Endothelial cell (in vitro differentiated cells): ENCODE results near the gene DSTYK. TPM values are rescaled to one million over a fixed set of nuclear protein-coding genes. Genes with fewer than 3 reads are reported as not detected.

Experiments used
- DNase-seq: peaks from one replicate; pipeline ENCODE4 v3.0.0; 2021; ENCODE audit warnings: low spot score
- H3K27ac Mint-ChIP-seq: one replicate; pipeline ENCODE4 v1.8.0; 2021; ENCODE audit warnings: mixed read lengths, inconsistent platforms; ENCODE audit not compliant: unreplicated experiment
- H3K27me3 Mint-ChIP-seq: one replicate; pipeline ENCODE4 v1.8.0; 2021; ENCODE audit warnings: mild to moderate bottlenecking, moderate library complexity, mixed read lengths, inconsistent platforms; ENCODE audit not compliant: unreplicated experiment
- H3K36me3 Mint-ChIP-seq: one replicate; pipeline ENCODE4 v1.8.0; 2021; ENCODE audit warnings: mild to moderate bottlenecking, low read depth, mixed read lengths, inconsistent platforms; ENCODE audit not compliant: unreplicated experiment
- H3K4me1 Mint-ChIP-seq: one replicate; pipeline ENCODE4 v1.8.0; 2021; ENCODE audit warnings: mild to moderate bottlenecking, mixed read lengths, inconsistent platforms; ENCODE audit not compliant: unreplicated experiment
- H3K4me3 Mint-ChIP-seq: one replicate; pipeline ENCODE4 v1.8.0; 2021; ENCODE audit warnings: mild to moderate bottlenecking, mixed read lengths, inconsistent platforms; ENCODE audit not compliant: unreplicated experiment
- H3K9me3 Mint-ChIP-seq: one replicate; pipeline ENCODE4 v1.8.0; 2021; ENCODE audit warnings: mixed read lengths, inconsistent platforms; ENCODE audit not compliant: unreplicated experiment
- CTCF ChIP-seq: fragments of 200-600 bp; sonication (generic); IDR thresholded peaks from one replicate; pipeline ENCODE4 v1.5.0; 2021; ENCODE audit warnings: antibody characterized with exemption; ENCODE audit not compliant: unreplicated experiment
- total RNA-seq: library from RNA; stranded (reverse); fragmentation: NEBNext Ultra II Directional; extraction: Animal tissue kit (Norgen Biotek cat#: 25700); gene quantifications from one replicate; pipeline ENCODE4 v1.2.1, GENCODE V29; 2021; ENCODE audit not compliant: unreplicated experiment

Gene DSTYK
- total RNA-seq, 1 donor from 2014 or later: 12.2 TPM

GRCh38 chr1:205226868-205227583 is 15.5 kb upstream of the DSTYK start:
- DNase-seq: no peak
- no peak for TF ChIP-seq CTCF
- Mint-ChIP-seq H3K9me3 (no peaks in the 10 kb centered on the region), H3K27ac (no peak overlapping the region), H3K4me3 (peak overlapping the region; percentile 82), H3K27me3 (peaks cover 10% of the 10 kb centered on the region), H3K4me1 (peaks cover 27% of the 10 kb centered on the region), H3K36me3 (peaks cover 3% of the 10 kb centered on the region)

GRCh38 chr1:205225901-205226765 is 14.6 kb upstream of the DSTYK start:
- Mint-ChIP-seq H3K27me3 (peaks cover 10% of the 10 kb centered on the region), H3K27ac (no peak overlapping the region), H3K4me1 (peaks cover 27% of the 10 kb centered on the region), H3K4me3 (no peak overlapping the region), H3K36me3 (peaks cover 3% of the 10 kb centered on the region), H3K9me3 (no peaks in the 10 kb centered on the region)
- DNase-seq: no peak
- no peak for TF ChIP-seq CTCF

DNA sequence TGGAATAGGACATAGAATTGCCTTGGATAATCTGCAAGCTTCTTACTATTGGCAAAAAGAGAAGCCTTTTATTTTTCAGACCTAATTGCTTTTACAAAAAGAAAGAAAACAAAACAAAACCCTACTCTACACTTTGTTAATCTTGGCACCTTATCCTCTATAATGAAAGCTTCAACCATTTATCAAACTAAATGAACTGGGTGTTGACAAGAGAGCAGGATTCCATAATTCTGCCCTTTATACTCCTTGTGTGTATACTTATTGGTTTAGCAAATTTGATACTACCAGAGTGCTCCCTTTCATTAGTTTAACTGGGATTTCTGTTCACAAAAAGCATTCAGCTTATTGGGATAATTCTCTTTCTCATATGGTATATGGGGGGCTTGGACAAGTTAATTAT is 13.2 kb upstream of the DSTYK start:
- peaks cover 3% of the 10 kb centered on the region for H3K36me3 Mint-ChIP-seq
- peaks cover 17% of the 10 kb centered on the region for H3K4me1 Mint-ChIP-seq
- no peak for DNase-seq
- H3K27ac Mint-ChIP-seq: no peak overlapping the region
- H3K9me3 Mint-ChIP-seq: no peaks in the 10 kb centered on the region
- TF ChIP-seq CTCF: no peak
- peaks cover 10% of the 10 kb centered on the region for H3K27me3 Mint-ChIP-seq
- H3K4me3 Mint-ChIP-seq: no peak overlapping the region

- no peaks in the 10 kb centered on the region for H3K27me3 Mint-ChIP-seq
- no peak overlapping the region for H3K27ac Mint-ChIP-seq
- no peak for TF ChIP-seq CTCF
- H3K4me3 Mint-ChIP-seq: no peak overlapping the region
- no peaks in the 10 kb centered on the region for H3K4me1 Mint-ChIP-seq
- H3K36me3 Mint-ChIP-seq: no peaks in the 10 kb centered on the region
- no peaks in the 10 kb centered on the region for H3K9me3 Mint-ChIP-seq
- no peak for DNase-seq
These were observed 8.9 kb upstream of the DSTYK start for GRCh38 chr1:205220421-205220820.

- no peak for TF ChIP-seq CTCF
- Mint-ChIP-seq H3K27ac (no peak overlapping the region), H3K9me3 (no peaks in the 10 kb centered on the region), H3K4me1 (no peaks in the 10 kb centered on the region), H3K36me3 (no peaks in the 10 kb centered on the region), H3K4me3 (no peak overlapping the region), H3K27me3 (no peaks in the 10 kb centered on the region)
- no peak for DNase-seq
These were observed 5.9 kb upstream of the DSTYK start for GRCh38 chr1:205217418-205217817.
